Cardiac fibroblast (primary cell): ENCODE measurements around the gene URM1.

Source experiments
- DNase-seq, 2 donors: peaks; one replicate each; pipeline versions ENCODE4 v3.0.0 to v3.0.0-alpha.2; 2010; ENCODE audit warnings: low read depth in 2 of 2
- H3K4me3 ChIP-seq, 2 donors: replicated peaks in 1 of 2; 1 replicate in 1 of 2; 2 replicates in 1 of 2; pipeline ENCODE4 v1.5.1; 2011; ENCODE audit warnings: low read depth in 2 of 2, low read length in 2 of 2, mild to moderate bottlenecking in 2 of 2, moderate library complexity in 1 of 2
- TF ChIP-seq, protein P1 (sequence below): IDR thresholded peaks from one replicate; pipeline ENCODE4 v1.5.1; 2011; ENCODE audit warnings: low read depth, mild to moderate bottlenecking, low read length, inconsistent platforms

Gene URM1

DNA sequence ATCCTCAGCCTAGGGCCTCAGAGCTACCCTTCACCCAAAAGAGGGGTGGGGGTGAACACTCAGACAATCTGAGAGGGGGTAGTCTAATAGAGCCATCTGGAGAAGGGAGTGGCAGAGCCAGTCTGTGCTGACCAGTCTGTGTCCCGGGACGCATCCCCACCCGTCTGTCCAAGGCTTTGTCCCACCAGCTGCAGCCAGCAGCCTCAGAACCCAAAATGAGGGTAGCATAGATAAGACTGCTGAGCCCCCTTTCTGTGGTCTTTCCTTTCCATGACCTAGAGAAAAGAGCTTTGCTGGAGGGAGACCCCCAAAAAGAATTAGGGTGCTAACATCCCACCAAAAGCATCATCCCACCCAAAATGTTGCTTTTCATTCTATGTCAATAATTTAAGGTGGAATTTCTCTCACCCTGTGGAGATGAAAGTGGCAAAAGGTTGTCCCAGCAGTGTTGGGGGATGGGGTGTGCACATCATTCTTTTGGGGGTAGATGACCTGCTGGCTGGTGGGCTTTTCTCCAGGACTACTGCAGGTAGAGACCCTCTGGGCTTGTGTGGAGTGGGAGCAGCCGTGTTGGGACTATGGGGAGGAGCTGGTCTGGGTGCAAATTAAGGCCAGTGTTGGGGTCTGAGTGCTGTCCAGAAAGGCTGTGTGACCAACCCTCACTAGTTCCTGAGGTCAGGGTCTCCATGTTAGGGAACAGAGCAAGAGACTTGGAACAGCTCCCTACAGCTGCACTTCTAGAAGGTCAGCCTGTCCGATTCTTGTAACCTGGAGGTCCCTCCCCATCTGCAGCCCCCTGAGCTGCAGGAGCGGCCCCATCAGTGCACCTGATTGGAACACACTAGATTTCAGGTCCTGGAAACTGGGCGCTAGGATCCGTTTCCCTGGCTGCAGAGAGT is 19.9 kb downstream of the URM1 start:
- TF ChIP-seq, protein P1, sequence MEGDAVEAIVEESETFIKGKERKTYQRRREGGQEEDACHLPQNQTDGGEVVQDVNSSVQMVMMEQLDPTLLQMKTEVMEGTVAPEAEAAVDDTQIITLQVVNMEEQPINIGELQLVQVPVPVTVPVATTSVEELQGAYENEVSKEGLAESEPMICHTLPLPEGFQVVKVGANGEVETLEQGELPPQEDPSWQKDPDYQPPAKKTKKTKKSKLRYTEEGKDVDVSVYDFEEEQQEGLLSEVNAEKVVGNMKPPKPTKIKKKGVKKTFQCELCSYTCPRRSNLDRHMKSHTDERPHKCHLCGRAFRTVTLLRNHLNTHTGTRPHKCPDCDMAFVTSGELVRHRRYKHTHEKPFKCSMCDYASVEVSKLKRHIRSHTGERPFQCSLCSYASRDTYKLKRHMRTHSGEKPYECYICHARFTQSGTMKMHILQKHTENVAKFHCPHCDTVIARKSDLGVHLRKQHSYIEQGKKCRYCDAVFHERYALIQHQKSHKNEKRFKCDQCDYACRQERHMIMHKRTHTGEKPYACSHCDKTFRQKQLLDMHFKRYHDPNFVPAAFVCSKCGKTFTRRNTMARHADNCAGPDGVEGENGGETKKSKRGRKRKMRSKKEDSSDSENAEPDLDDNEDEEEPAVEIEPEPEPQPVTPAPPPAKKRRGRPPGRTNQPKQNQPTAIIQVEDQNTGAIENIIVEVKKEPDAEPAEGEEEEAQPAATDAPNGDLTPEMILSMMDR, result no peak
- no peak for DNase-seq
- no peak overlapping the region for H3K4me3 ChIP-seq

DNA sequence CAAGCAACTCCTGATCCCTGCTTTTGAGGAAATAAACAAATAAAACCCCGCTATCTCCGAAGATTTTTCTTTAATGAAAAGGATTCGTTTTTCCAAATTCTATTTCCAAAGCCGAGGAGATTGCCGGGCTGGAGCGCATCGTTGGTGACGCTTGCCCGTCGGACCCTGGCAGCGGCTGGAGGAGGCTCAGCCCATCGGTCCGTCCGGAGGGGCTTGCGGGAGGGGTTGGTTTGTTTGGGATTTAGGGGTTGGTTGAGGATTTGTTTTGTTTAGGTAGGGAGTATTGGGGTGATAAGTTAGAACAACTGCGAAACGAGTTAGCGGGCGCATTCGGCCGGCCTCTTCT is 20.8 kb downstream of the URM1 start:
- H3K4me3 ChIP-seq, result no peak overlapping the region
- TF ChIP-seq, protein P1, result no peak
- no peak for DNase-seq

DNA sequence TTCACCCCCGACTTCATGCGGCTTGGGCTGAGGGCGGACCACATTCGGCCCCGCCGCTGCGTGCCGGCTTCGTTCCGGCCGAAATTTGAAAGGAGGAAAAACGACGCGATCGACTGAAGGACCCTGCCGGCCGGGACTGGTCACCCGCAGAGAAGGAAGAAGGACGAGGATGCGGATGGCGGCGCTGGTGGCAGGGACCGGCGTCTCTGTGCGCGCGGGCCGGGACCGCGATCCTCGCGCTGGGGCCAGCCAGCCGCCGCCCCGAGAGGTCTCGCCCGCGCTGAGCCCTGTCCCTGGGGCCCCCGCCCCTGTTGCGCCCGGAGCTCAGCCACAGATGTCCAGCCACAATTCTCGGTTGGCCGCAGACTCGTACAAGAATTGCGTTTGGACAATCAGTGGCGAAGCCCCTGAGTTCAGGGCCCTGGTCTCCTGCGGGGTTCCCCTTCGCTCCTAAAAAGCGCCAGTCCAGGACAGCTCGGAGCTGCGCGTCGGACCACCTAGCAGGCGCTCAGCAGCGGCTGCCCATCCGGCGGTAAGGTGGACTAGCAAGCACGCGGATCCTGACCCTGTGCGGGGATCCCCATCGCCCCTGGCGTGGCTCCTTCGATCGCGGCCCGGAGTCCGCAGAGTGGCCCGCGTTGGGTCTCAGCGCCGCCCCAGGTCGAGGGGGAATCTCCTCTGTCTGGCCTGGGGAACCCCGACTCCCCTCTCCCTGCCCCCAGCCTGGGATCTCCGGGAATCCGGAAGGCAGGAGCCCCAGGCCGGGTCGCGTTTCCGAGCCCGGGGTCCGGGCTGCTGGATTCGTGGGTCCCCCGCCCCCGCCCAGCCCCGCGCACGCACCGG is 21.3 kb downstream of the URM1 start:
- TF ChIP-seq, protein P1, result no peak
- no peak for DNase-seq
- no peak overlapping the region for H3K4me3 ChIP-seq

DNA sequence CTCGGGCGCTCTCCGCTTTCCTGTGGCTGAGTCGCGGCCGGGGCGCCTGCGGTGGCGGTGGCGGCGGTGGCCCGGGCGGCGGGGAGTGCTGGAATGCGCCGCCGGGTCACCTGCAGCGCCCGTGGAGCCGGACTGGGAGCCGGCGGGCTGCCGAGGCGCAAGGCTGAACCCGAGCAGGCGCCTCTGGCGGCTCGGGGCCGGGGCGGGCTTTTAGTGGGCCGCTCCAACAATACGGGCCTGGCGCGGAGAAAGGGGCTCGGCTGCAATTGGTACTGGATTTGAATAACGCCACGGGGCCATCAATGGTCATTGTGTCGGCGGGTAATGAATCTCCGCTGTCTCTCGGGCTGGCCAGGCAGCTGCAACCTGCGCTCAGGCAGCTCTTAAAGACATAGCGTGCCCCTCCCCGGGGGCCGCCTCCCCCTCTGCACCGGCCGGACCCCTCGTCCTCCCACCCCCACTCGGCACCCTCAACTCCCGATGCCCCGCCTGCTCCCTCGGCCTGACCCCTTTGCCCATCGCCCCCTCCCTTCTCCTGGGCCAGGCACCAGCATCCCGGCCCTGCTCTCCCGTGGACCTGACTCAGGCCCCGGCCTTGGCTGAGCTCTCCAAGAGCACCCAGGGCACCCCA is 22.1 kb downstream of the URM1 start:
- no peak for DNase-seq
- no peak overlapping the region for H3K4me3 ChIP-seq
- TF ChIP-seq, protein P1, result no peak

DNA sequence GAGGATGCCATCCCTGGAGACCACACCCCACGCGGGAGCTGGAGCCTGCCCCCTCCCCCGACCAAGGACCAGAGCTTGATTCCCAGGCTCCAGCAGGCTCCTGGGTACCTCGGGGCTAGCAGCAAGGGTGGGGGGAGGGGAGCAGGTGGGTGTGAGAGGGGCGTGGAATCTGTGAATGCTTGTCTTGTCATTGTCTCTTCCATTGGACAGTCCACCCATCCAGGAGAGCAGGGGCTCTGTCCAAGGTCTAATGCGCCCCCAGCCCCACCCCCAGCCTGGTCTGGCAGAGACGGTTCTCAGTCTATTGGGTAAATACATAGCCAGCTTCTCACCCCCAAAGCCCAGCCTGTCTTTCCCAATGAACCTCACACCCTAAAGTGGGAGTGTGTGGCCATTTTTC is 22.8 kb downstream of the URM1 start:
- no peak for DNase-seq
- H3K4me3 ChIP-seq, result no peak overlapping the region
- TF ChIP-seq, protein P1, result no peak

DNA sequence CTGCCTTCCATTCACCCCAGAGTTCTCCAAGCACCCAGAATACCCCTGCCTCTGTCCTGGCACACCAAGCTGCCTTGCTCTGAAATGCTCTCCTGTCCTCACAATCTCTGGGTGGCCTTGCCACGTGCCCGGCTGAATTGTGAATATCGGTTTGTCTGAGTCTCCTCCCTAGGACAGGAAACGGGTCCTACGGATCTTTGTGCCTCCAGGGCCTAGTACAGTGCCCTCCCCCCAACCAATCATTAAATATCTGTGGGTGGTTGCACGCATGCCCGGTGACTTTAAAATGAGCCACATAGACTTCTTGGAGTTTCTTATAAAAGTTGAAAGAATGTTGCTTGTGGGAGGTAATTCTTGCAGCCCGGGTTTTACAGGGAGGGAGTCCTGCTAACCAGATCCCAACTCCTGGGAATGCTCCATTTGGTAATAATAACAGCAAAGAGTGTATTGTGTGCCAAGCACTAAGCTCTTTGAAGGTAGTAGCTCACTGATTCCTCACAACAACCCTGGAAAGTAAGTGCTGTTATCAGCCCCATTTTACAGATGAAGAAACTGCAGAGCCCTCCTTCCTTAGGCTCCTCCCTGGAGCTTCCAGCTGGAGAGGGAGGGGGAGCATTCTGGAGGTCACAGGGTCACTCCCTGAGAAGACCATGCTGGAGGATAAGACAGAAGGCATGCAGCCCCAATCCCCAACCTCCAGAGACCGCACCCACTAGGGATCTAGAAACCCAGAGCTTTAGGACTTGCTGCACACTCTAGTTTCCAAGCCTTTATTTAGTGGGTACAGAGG is 23.4 kb downstream of the URM1 start:
- no peak for DNase-seq
- H3K4me3 ChIP-seq, result no peak overlapping the region
- TF ChIP-seq, protein P1, result no peak
